ENCODE data around the gene NCAM1. TPM values are rescaled to one million over a fixed set of nuclear protein-coding genes. Genes with fewer than 3 reads are reported as not detected.

NCAM1 gene
- total RNA-seq, 1 donor from 2014 or later, result 33.6 TPM

- Histone ChIP-seq H3K27me3 (no peaks in the 10 kb centered on the region), H3K27ac (peak overlapping the region; percentile 2), H3K4me1 (peaks cover 25% of the 10 kb centered on the region), H3K4me3 (no peak overlapping the region), H3K9me3 (no peaks in the 10 kb centered on the region), H3K36me3 (no peaks in the 10 kb centered on the region)
- intact Hi-C loops (cut with DNase I), result no loop called here
- DNase-seq (ENCODE audit: extremely low spot score in 2 of 2), result no peak
- TF ChIP-seq POLR2AphosphoS5 (IDR thresholded peaks at IDR 0.05; ENCODE audit: insufficient read depth in 1 of 2, low read depth in 1 of 2) (no peak), CTCF (IDR thresholded peaks at IDR 0.05) (no peak), POLR2A (IDR thresholded peaks at IDR 0.05) (no peak)
These were observed 53.3 kb downstream of the NCAM1 start for GRCh38 chr11:113014262-113015097.

GRCh38 chr11:113015098-113015455 is 53.9 kb downstream of the NCAM1 start:
- DNase-seq (ENCODE audit: extremely low spot score in 2 of 2), result no peak
- Histone ChIP-seq H3K36me3 (no peaks in the 10 kb centered on the region), H3K9me3 (no peaks in the 10 kb centered on the region), H3K4me1 (peaks cover 25% of the 10 kb centered on the region), H3K27me3 (no peaks in the 10 kb centered on the region), H3K27ac (peak overlapping the region; percentile 2), H3K4me3 (no peak overlapping the region)
- TF ChIP-seq POLR2AphosphoS5 (IDR thresholded peaks at IDR 0.05; ENCODE audit: insufficient read depth in 1 of 2, low read depth in 1 of 2) (no peak), POLR2A (IDR thresholded peaks at IDR 0.05) (no peak), CTCF (IDR thresholded peaks at IDR 0.05) (no peak)
- intact Hi-C loops (cut with DNase I), result no loop called here

GRCh38 chr11:113016905-113017304 is 55.7 kb downstream of the NCAM1 start:
- no peak overlapping the region for H3K4me3 ChIP-seq
- TF ChIP-seq POLR2A (IDR thresholded peaks at IDR 0.05), result no peak
- TF ChIP-seq CTCF (IDR thresholded peaks at IDR 0.05), result no peak
- TF ChIP-seq POLR2AphosphoS5 (IDR thresholded peaks at IDR 0.05; ENCODE audit: insufficient read depth in 1 of 2, low read depth in 1 of 2), result no peak
- no peaks in the 10 kb centered on the region for H3K36me3 ChIP-seq
- no peaks in the 10 kb centered on the region for H3K9me3 ChIP-seq
- no peak for DNase-seq (ENCODE audit: extremely low spot score in 2 of 2)
- no peaks in the 10 kb centered on the region for H3K27me3 ChIP-seq
- intact Hi-C loops (cut with DNase I), result no loop called here
- H3K27ac ChIP-seq, result no peak overlapping the region
- peaks cover 25% of the 10 kb centered on the region for H3K4me1 ChIP-seq

GRCh38 chr11:113018913-113019312 is 57.7 kb downstream of the NCAM1 start:
- TF ChIP-seq POLR2A (IDR thresholded peaks at IDR 0.05) (no peak), CTCF (IDR thresholded peaks at IDR 0.05) (no peak), POLR2AphosphoS5 (IDR thresholded peaks at IDR 0.05; ENCODE audit: insufficient read depth in 1 of 2, low read depth in 1 of 2) (no peak)
- no peak for DNase-seq (ENCODE audit: extremely low spot score in 2 of 2)
- H3K4me3 ChIP-seq, result no peak overlapping the region
- no peaks in the 10 kb centered on the region for H3K36me3 ChIP-seq
- no peaks in the 10 kb centered on the region for H3K27me3 ChIP-seq
- H3K9me3 ChIP-seq, result no peaks in the 10 kb centered on the region
- intact Hi-C loops (cut with DNase I), result no loop called here
- H3K27ac ChIP-seq, result no peak overlapping the region
- H3K4me1 ChIP-seq, result peaks cover 23% of the 10 kb centered on the region

GRCh38 chr11:113019711-113020110 is 58.5 kb downstream of the NCAM1 start:
- no peaks in the 10 kb centered on the region for H3K9me3 ChIP-seq
- no peak overlapping the region for H3K4me3 ChIP-seq
- H3K4me1 ChIP-seq, result peaks cover 15% of the 10 kb centered on the region
- no peaks in the 10 kb centered on the region for H3K36me3 ChIP-seq
- no peak for DNase-seq (ENCODE audit: extremely low spot score in 2 of 2)
- intact Hi-C loops (cut with DNase I), result no loop called here
- H3K27me3 ChIP-seq, result no peaks in the 10 kb centered on the region
- no peak for TF ChIP-seq POLR2A (IDR thresholded peaks at IDR 0.05)
- no peak for TF ChIP-seq POLR2AphosphoS5 (IDR thresholded peaks at IDR 0.05; ENCODE audit: insufficient read depth in 1 of 2, low read depth in 1 of 2)
- no peak for TF ChIP-seq CTCF (IDR thresholded peaks at IDR 0.05)
- H3K27ac ChIP-seq, result no peak overlapping the region

All from vagina (tissue), 2 donors.